ENCODE results near the gene CCNYL1.
"Not testable (repeated sequence)": the region's sequence is repeated elsewhere in the genome, so short reads cannot be mapped to it uniquely, and the experiment has no call there.

The CCNYL1 gene

GRCh38 chr2:207698301-207698700 lies 13.1 kb upstream of the CCNYL1 start:
- no peak for DNase-seq

- no peak for DNase-seq
Measured at GRCh38 chr2:207704078-207704477, 7.4 kb upstream of the CCNYL1 start.

- no peak for DNase-seq
Measured at GRCh38 chr2:207704671-207705070, 6.8 kb upstream of the CCNYL1 start.

- no peak for DNase-seq
Measured at GRCh38 chr2:207706936-207707860, 4.2 kb upstream of the CCNYL1 start.

GRCh38 chr2:207711750-207712530 lies 500 bp downstream of the CCNYL1 start:
- DNase-seq = peak; percentile 67

- no peak for DNase-seq
Measured at GRCh38 chr2:207716056-207716455, 4.6 kb downstream of the CCNYL1 start.

GRCh38 chr2:207718521-207718920 lies 7.1 kb downstream of the CCNYL1 start:
- DNase-seq = no peak

GRCh38 chr2:207719008-207719407 lies 7.6 kb downstream of the CCNYL1 start:
- no peak for DNase-seq

- not testable (repeated sequence) for DNase-seq
Measured at GRCh38 chr2:207719655-207720054, 8.2 kb downstream of the CCNYL1 start.

GRCh38 chr2:207720517-207721187 lies 9.2 kb downstream of the CCNYL1 start:
- no peak for DNase-seq

- DNase-seq = no peak
Measured at GRCh38 chr2:207722773-207723424, 11.5 kb downstream of the CCNYL1 start.

- DNase-seq = not testable (repeated sequence)
Measured at GRCh38 chr2:207723425-207723787, 12.0 kb downstream of the CCNYL1 start.

GRCh38 chr2:207724113-207724512 lies 12.7 kb downstream of the CCNYL1 start:
- no peak for DNase-seq

GRCh38 chr2:207725873-207726578 lies 14.6 kb downstream of the CCNYL1 start:
- DNase-seq = peak; percentile 46

GRCh38 chr2:207727261-207727660 lies 15.8 kb downstream of the CCNYL1 start:
- DNase-seq = no peak

- no peak for DNase-seq
Measured at GRCh38 chr2:207729465-207729998, 18.1 kb downstream of the CCNYL1 start.

GRCh38 chr2:207731138-207731537 lies 19.7 kb downstream of the CCNYL1 start:
- no peak for DNase-seq

- no peak for DNase-seq
Measured at GRCh38 chr2:207733597-207734240, 22.3 kb downstream of the CCNYL1 start.

GRCh38 chr2:207734264-207734635 lies 22.8 kb downstream of the CCNYL1 start:
- no peak for DNase-seq

- no peak for DNase-seq
Measured at GRCh38 chr2:207734636-207735512, 23.4 kb downstream of the CCNYL1 start.
